ENCODE results near the gene IFT27.

GRCh38 chr22:36803358-36803757 is 27.4 kb upstream of the IFT27 start:
- TF ChIP-seq, protein P1, sequence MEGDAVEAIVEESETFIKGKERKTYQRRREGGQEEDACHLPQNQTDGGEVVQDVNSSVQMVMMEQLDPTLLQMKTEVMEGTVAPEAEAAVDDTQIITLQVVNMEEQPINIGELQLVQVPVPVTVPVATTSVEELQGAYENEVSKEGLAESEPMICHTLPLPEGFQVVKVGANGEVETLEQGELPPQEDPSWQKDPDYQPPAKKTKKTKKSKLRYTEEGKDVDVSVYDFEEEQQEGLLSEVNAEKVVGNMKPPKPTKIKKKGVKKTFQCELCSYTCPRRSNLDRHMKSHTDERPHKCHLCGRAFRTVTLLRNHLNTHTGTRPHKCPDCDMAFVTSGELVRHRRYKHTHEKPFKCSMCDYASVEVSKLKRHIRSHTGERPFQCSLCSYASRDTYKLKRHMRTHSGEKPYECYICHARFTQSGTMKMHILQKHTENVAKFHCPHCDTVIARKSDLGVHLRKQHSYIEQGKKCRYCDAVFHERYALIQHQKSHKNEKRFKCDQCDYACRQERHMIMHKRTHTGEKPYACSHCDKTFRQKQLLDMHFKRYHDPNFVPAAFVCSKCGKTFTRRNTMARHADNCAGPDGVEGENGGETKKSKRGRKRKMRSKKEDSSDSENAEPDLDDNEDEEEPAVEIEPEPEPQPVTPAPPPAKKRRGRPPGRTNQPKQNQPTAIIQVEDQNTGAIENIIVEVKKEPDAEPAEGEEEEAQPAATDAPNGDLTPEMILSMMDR (IDR thresholded peaks at IDR 0.05), result no peak
- TF ChIP-seq POLR2A (IDR thresholded peaks at IDR 0.05), result no peak
- no peak for TF ChIP-seq EP300 (IDR thresholded peaks at IDR 0.05)

Data from ovary (tissue), 3 donors.